Measurements from ENCODE around the gene NPIPA5. TPM values are rescaled to one million over a fixed set of nuclear protein-coding genes. Genes with fewer than 3 reads are reported as not detected.
"Not testable (repeated sequence)": the region's sequence is repeated elsewhere in the genome, so short reads cannot be mapped to it uniquely, and the experiment has no call there.

The NPIPA5 gene
- total RNA-seq, 2 donors from 2014 or later: 0.75 to 3.7 TPM

GRCh38 chr16:15404792-15405191 lies 26.7 kb upstream of the NPIPA5 start:
- Histone ChIP-seq H3K36me3 (ENCODE audit: control insufficient read depth, insufficient read depth, low read length) (no peaks in the 10 kb centered on the region), H3K9ac (ENCODE audit: extremely low read depth, low read length, poor library complexity, severe bottlenecking) (no peak overlapping the region), H3K4me1 (ENCODE audit: control insufficient read depth, insufficient read depth, low read length) (no peaks in the 10 kb centered on the region), H3K27ac (ENCODE audit: low read depth, low read length) (no peak overlapping the region), H3K27me3 (ENCODE audit: control insufficient read depth, insufficient read depth, low read length, poor library complexity, severe bottlenecking) (no peaks in the 10 kb centered on the region), H3K4me3 (ENCODE audit: low read length) (no peak overlapping the region), H3K9me3 (ENCODE audit: control insufficient read depth, low read length) (no peaks in the 10 kb centered on the region)
- H3K4me3 Mint-ChIP-seq: no peak overlapping the region
- H3K27me3 Mint-ChIP-seq (ENCODE audit: insufficient read depth): no peaks in the 10 kb centered on the region
- peak overlapping the region; percentile 46 for H3K27ac Mint-ChIP-seq
- H3K4me1 Mint-ChIP-seq: no peaks in the 10 kb centered on the region
- H3K9me3 Mint-ChIP-seq: no peaks in the 10 kb centered on the region
- no peak for TF ChIP-seq CTCF (conservative IDR thresholded peaks at IDR 0.05)
- WGBS, 2 experiments (ENCODE audit: insufficient coverage in 1 of 2, insufficient read length in 1 of 2): 89 to 93% methylated on average over 3 to 4 of the region's 4 CpGs
- no peaks in the 10 kb centered on the region for H3K36me3 Mint-ChIP-seq (ENCODE audit: low read depth)
- DNase-seq: no peak

GRCh38 chr16:15404091-15404490 lies 26.0 kb upstream of the NPIPA5 start:
- not testable (repeated sequence) for H3K9me3 ChIP-seq (ENCODE audit: control insufficient read depth, low read length); DNase-seq; H3K27me3 Mint-ChIP-seq (ENCODE audit: insufficient read depth); H3K9me3 Mint-ChIP-seq; H3K27me3 ChIP-seq (ENCODE audit: control insufficient read depth, insufficient read depth, low read length, poor library complexity, severe bottlenecking); H3K4me1 Mint-ChIP-seq; H3K4me3 ChIP-seq (ENCODE audit: low read length); H3K27ac ChIP-seq (ENCODE audit: low read depth, low read length); H3K4me3 Mint-ChIP-seq; H3K36me3 ChIP-seq (ENCODE audit: control insufficient read depth, insufficient read depth, low read length); H3K4me1 ChIP-seq (ENCODE audit: control insufficient read depth, insufficient read depth, low read length); H3K36me3 Mint-ChIP-seq (ENCODE audit: low read depth); H3K27ac Mint-ChIP-seq; H3K9ac ChIP-seq (ENCODE audit: extremely low read depth, low read length, poor library complexity, severe bottlenecking)
- 89 to 95% methylated on average over 3 of the region's 3 CpGs for WGBS, 2 experiments (ENCODE audit: insufficient coverage in 1 of 2, insufficient read length in 1 of 2)

- Mint-ChIP-seq H3K4me1 (no peaks in the 10 kb centered on the region), H3K9me3 (no peaks in the 10 kb centered on the region), H3K36me3 (ENCODE audit: low read depth) (no peaks in the 10 kb centered on the region), H3K4me3 (no peak overlapping the region), H3K27me3 (ENCODE audit: insufficient read depth) (no peaks in the 10 kb centered on the region), H3K27ac (no peak overlapping the region)
- WGBS, 2 experiments (ENCODE audit: insufficient coverage in 1 of 2, insufficient read length in 1 of 2): 88 to 94% methylated on average over 8 to 9 of the region's 9 CpGs
- no peak for TF ChIP-seq CTCF (conservative IDR thresholded peaks at IDR 0.05)
- DNase-seq: no peak
- Histone ChIP-seq H3K4me3 (ENCODE audit: low read length) (no peak overlapping the region), H3K27me3 (ENCODE audit: control insufficient read depth, insufficient read depth, low read length, poor library complexity, severe bottlenecking) (no peaks in the 10 kb centered on the region), H3K27ac (ENCODE audit: low read depth, low read length) (no peak overlapping the region), H3K4me1 (ENCODE audit: control insufficient read depth, insufficient read depth, low read length) (no peaks in the 10 kb centered on the region), H3K9ac (ENCODE audit: extremely low read depth, low read length, poor library complexity, severe bottlenecking) (no peak overlapping the region), H3K36me3 (ENCODE audit: control insufficient read depth, insufficient read depth, low read length) (no peaks in the 10 kb centered on the region), H3K9me3 (ENCODE audit: control insufficient read depth, low read length) (no peaks in the 10 kb centered on the region)
These were observed 25.4 kb upstream of the NPIPA5 start for GRCh38 chr16:15403392-15403995.

GRCh38 chr16:15401972-15402371 lies 23.9 kb upstream of the NPIPA5 start:
- H3K4me1 Mint-ChIP-seq: no peaks in the 10 kb centered on the region
- Histone ChIP-seq H3K4me3 (ENCODE audit: low read length) (no peak overlapping the region), H3K4me1 (ENCODE audit: control insufficient read depth, insufficient read depth, low read length) (no peaks in the 10 kb centered on the region), H3K9ac (ENCODE audit: extremely low read depth, low read length, poor library complexity, severe bottlenecking) (no peak overlapping the region), H3K27me3 (ENCODE audit: control insufficient read depth, insufficient read depth, low read length, poor library complexity, severe bottlenecking) (peaks cover 4% of the 10 kb centered on the region), H3K36me3 (ENCODE audit: control insufficient read depth, insufficient read depth, low read length) (no peaks in the 10 kb centered on the region), H3K9me3 (ENCODE audit: control insufficient read depth, low read length) (no peaks in the 10 kb centered on the region), H3K27ac (ENCODE audit: low read depth, low read length) (no peak overlapping the region)
- no peaks in the 10 kb centered on the region for H3K9me3 Mint-ChIP-seq
- DNase-seq: no peak
- no peaks in the 10 kb centered on the region for H3K36me3 Mint-ChIP-seq (ENCODE audit: low read depth)
- 100% methylated on average over 2 to 3 of the region's 3 CpGs for WGBS, 2 experiments (ENCODE audit: insufficient coverage in 1 of 2, insufficient read length in 1 of 2)
- TF ChIP-seq CTCF (conservative IDR thresholded peaks at IDR 0.05): no peak
- H3K27me3 Mint-ChIP-seq (ENCODE audit: insufficient read depth): peaks cover 5% of the 10 kb centered on the region
- H3K4me3 Mint-ChIP-seq: no peak overlapping the region
- H3K27ac Mint-ChIP-seq: no peak overlapping the region

- H3K27me3 Mint-ChIP-seq (ENCODE audit: insufficient read depth): peaks cover 15% of the 10 kb centered on the region
- H3K4me3 ChIP-seq (ENCODE audit: low read length); H3K9ac ChIP-seq (ENCODE audit: extremely low read depth, low read length, poor library complexity, severe bottlenecking); H3K4me1 Mint-ChIP-seq; H3K27ac ChIP-seq (ENCODE audit: low read depth, low read length); H3K4me1 ChIP-seq (ENCODE audit: control insufficient read depth, insufficient read depth, low read length); H3K4me3 Mint-ChIP-seq; H3K36me3 ChIP-seq (ENCODE audit: control insufficient read depth, insufficient read depth, low read length); H3K9me3 ChIP-seq (ENCODE audit: control insufficient read depth, low read length); H3K27ac Mint-ChIP-seq; H3K9me3 Mint-ChIP-seq; DNase-seq; H3K36me3 Mint-ChIP-seq (ENCODE audit: low read depth): not testable (repeated sequence)
- H3K27me3 ChIP-seq (ENCODE audit: control insufficient read depth, insufficient read depth, low read length, poor library complexity, severe bottlenecking): peaks cover 13% of the 10 kb centered on the region
- 93 to 94% methylated on average over 5 to 6 of the region's 6 CpGs for WGBS, 2 experiments (ENCODE audit: insufficient coverage in 1 of 2, insufficient read length in 1 of 2)
These were observed 22.2 kb upstream of the NPIPA5 start for GRCh38 chr16:15400314-15400713.

All from endodermal cell (in vitro differentiated cells).